Lower leg skin (tissue), 3 donors: ENCODE measurements around the gene HECTD4.
"Not testable (repeated sequence)": the region's sequence is repeated elsewhere in the genome, so short reads cannot be mapped to it uniquely, and the experiment has no call there.

Source experiments
- CTCF ChIP-seq, 3 donors: fragments of 450-650 bp; IDR thresholded peaks; one replicate each; pipeline ENCODE4 v1.5.1; 2016; ENCODE audit warnings: antibody characterized with exemption in 3 of 3, mild to moderate bottlenecking in 3 of 3, moderate library complexity in 2 of 3
- POLR2A ChIP-seq, 2 donors: fragments of 450-650 bp; IDR thresholded peaks; one replicate each; pipeline ENCODE4 v1.6.1; 2016 to 2017; ENCODE audit warnings: antibody characterized with exemption in 2 of 2, mild to moderate bottlenecking in 1 of 2, moderate library complexity in 1 of 2

GRCh38 chr12:112158461-112159145 lies 223.6 kb downstream of the HECTD4 start:
- TF ChIP-seq CTCF, POLR2A (IDR thresholded peaks at IDR 0.05): not testable (repeated sequence)
